Stimulated activated memory B cell treated with anti-CD40 and anti-IgM and Interleukin-4, amounts not matched to agents 10 μg/mL and 1 μg/mL and 100 μg/mL, for 72 hours (primary cell): ENCODE results near the gene PTCH1.

Experiments used
- ATAC-seq: fragments of 150-1000 bp; cut with Tn5 transposase; 2 replicates; pipeline ENCODE4 v1.10.0; 2021
- H3K27ac Mint-ChIP-seq: one replicate; pipeline ENCODE4 v1.8.0; 2022; ENCODE audit warnings: mild to moderate bottlenecking, mixed read lengths
- H3K27me3 Mint-ChIP-seq: one replicate; pipeline ENCODE4 v1.8.0; 2022; ENCODE audit warnings: mixed read lengths
- H3K36me3 Mint-ChIP-seq: one replicate; pipeline ENCODE4 v1.8.0; 2022; ENCODE audit warnings: mixed read lengths
- H3K4me1 Mint-ChIP-seq: one replicate; pipeline ENCODE4 v1.8.0; 2022; ENCODE audit warnings: mixed read lengths
- H3K4me3 Mint-ChIP-seq: one replicate; pipeline ENCODE4 v1.8.0; 2022; ENCODE audit warnings: mild to moderate bottlenecking, moderate library complexity, mixed read lengths
- H3K9me3 Mint-ChIP-seq: one replicate; pipeline ENCODE4 v1.8.0; 2022; ENCODE audit warnings: mixed read lengths

Gene PTCH1

GRCh38 chr9:95507464-95508241 lies 9.1 kb downstream of the PTCH1 start:
- ATAC-seq, result no peak

GRCh38 chr9:95506678-95507463 lies 9.9 kb downstream of the PTCH1 start:
- ATAC-seq, result peak; percentile 44
- H3K9me3 Mint-ChIP-seq, result no peaks in the 10 kb centered on the region
- no peaks in the 10 kb centered on the region for H3K36me3 Mint-ChIP-seq
- peak overlapping the region; percentile 20 for H3K27ac Mint-ChIP-seq
- H3K4me3 Mint-ChIP-seq, result peak overlapping the region; percentile 91
- H3K27me3 Mint-ChIP-seq, result peaks cover 74% of the 10 kb centered on the region
- peaks cover 59% of the 10 kb centered on the region for H3K4me1 Mint-ChIP-seq

More at GRCh38 chr9:95507464-95508241, 9.1 kb downstream of the PTCH1 start:
- H3K36me3 Mint-ChIP-seq, result no peaks in the 10 kb centered on the region
- peak overlapping the region; percentile 91 for H3K4me3 Mint-ChIP-seq
- no peaks in the 10 kb centered on the region for H3K9me3 Mint-ChIP-seq
- H3K4me1 Mint-ChIP-seq, result peaks cover 55% of the 10 kb centered on the region
- peak overlapping the region; percentile 20 for H3K27ac Mint-ChIP-seq
- peaks cover 74% of the 10 kb centered on the region for H3K27me3 Mint-ChIP-seq

DNA sequence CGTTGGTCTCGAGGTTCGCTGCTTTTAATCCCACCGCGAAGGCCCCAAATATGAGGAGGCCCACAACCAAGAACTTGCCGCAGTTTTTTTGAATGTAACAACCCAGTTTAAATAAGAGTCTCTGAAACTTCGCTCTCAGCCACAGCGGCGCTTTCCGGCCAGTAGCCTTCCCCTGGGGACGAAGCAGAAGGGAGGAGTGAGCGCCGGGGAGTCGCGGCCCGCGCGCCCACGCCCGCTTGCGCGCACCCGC lies 10.4 kb downstream of the PTCH1 start:
- ATAC-seq, result peak; percentile 53
- peak overlapping the region; percentile 20 for H3K27ac Mint-ChIP-seq
- no peaks in the 10 kb centered on the region for H3K9me3 Mint-ChIP-seq
- peaks cover 74% of the 10 kb centered on the region for H3K27me3 Mint-ChIP-seq
- H3K4me3 Mint-ChIP-seq, result peak overlapping the region; percentile 91
- H3K4me1 Mint-ChIP-seq, result peaks cover 54% of the 10 kb centered on the region
- no peaks in the 10 kb centered on the region for H3K36me3 Mint-ChIP-seq

DNA sequence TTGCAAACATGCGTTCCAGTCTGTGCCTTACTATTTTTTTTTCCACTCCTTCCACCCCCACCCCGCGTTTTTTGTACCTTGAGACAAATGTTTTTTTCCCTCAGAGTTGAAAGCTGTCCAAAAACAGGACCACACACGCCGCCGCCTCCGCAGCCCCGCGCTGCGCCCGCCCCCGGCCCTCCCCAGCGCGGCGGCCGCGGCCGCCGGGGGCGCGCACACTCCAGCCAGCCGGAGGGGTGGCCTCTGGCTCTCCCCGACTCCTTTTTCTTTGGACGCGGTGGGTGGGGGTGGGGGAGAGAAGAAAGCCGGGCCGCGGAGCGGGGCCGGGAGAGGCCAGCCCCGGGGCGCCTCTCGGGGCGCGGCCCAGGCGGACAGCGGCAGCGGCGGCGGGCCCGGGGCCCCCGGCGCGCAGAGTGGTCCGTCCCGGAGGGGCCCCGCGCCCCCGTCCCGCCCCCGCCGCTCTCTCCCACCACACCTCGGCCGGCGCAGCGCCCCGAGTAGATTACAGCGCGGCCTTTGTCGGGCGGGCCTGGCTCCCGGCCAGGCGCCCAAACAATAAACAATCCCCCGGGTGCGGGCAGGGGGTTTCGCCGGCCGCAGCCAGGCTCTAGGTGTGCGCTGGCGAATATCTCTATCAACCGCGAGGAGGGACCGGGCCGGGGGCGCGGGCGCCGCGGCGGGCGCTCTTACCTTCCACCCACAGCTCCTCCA lies 10.9 kb downstream of the PTCH1 start:
- no peaks in the 10 kb centered on the region for H3K9me3 Mint-ChIP-seq
- peak overlapping the region; percentile 91 for H3K4me3 Mint-ChIP-seq
- peak overlapping the region; percentile 20 for H3K27ac Mint-ChIP-seq
- H3K36me3 Mint-ChIP-seq, result no peaks in the 10 kb centered on the region
- peaks cover 78% of the 10 kb centered on the region for H3K27me3 Mint-ChIP-seq
- peak; percentile 49 for ATAC-seq
- H3K4me1 Mint-ChIP-seq, result peaks cover 52% of the 10 kb centered on the region

- H3K36me3 Mint-ChIP-seq, result no peaks in the 10 kb centered on the region
- H3K27me3 Mint-ChIP-seq, result peaks cover 73% of the 10 kb centered on the region
- H3K27ac Mint-ChIP-seq, result peak overlapping the region; percentile 20
- H3K4me1 Mint-ChIP-seq, result peaks cover 48% of the 10 kb centered on the region
- no peak for ATAC-seq
- peak overlapping the region; percentile 70 for H3K4me3 Mint-ChIP-seq
- H3K9me3 Mint-ChIP-seq, result no peaks in the 10 kb centered on the region
Observed at GRCh38 chr9:95505072-95505716, 11.6 kb downstream of the PTCH1 start.

- Mint-ChIP-seq H3K36me3 (no peaks in the 10 kb centered on the region), H3K4me1 (peaks cover 43% of the 10 kb centered on the region), H3K27ac (no peak overlapping the region), H3K9me3 (no peaks in the 10 kb centered on the region), H3K27me3 (peaks cover 67% of the 10 kb centered on the region), H3K4me3 (peak overlapping the region; percentile 45)
- no peak for ATAC-seq
Observed at GRCh38 chr9:95504053-95504963, 12.5 kb downstream of the PTCH1 start.

DNA sequence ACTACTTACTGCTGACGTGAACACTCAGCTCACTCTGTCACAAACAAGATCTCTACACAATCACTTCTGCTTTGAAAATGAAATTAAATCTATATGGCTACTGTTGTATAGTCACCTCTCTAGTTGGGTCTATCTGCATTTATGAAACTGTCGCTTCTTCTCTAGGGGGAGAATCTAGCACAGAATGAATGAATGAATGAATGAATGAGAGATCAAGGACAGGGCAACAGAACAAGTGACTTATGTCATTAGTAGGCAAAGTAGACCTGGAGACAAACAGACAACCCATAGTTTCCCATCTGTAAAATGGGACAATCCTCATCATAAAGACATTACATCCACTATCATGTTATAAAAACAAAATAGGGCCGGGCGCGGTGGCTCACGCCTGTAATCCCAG lies 13.4 kb downstream of the PTCH1 start:
- H3K4me3 Mint-ChIP-seq, result no peak overlapping the region
- H3K27ac Mint-ChIP-seq, result no peak overlapping the region
- peaks cover 36% of the 10 kb centered on the region for H3K4me1 Mint-ChIP-seq
- H3K27me3 Mint-ChIP-seq, result peaks cover 58% of the 10 kb centered on the region
- H3K9me3 Mint-ChIP-seq, result no peaks in the 10 kb centered on the region
- ATAC-seq, result no peak
- no peaks in the 10 kb centered on the region for H3K36me3 Mint-ChIP-seq

GRCh38 chr9:95502248-95502647 lies 14.5 kb downstream of the PTCH1 start:
- Mint-ChIP-seq H3K36me3 (no peaks in the 10 kb centered on the region), H3K27me3 (peaks cover 57% of the 10 kb centered on the region), H3K27ac (no peak overlapping the region), H3K4me3 (no peak overlapping the region), H3K9me3 (no peaks in the 10 kb centered on the region), H3K4me1 (peaks cover 27% of the 10 kb centered on the region)
- no peak for ATAC-seq

DNA sequence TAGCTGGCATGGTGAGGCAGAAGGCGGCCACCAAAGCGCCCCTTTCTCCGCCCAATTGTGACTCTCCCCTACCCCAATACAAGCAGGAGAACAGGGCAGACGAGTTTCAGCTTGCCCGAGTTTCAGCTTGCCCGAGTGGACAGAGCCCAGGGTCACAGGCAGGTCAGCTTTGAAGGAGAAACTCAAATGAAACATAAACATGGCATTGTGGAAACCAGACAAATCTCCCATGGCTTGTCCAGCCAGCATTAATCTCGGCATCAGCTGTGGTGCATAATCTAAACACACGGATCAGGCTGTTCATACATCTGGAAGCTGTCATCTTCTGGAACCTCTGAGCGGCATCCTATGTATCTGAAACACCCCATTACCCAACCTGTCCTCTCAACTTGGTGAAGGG lies 16.9 kb downstream of the PTCH1 start:
- Mint-ChIP-seq H3K4me3 (no peak overlapping the region), H3K9me3 (no peaks in the 10 kb centered on the region), H3K4me1 (peaks cover 24% of the 10 kb centered on the region), H3K27ac (no peak overlapping the region), H3K27me3 (peaks cover 52% of the 10 kb centered on the region), H3K36me3 (no peaks in the 10 kb centered on the region)
- no peak for ATAC-seq

- ATAC-seq, result no peak
- Mint-ChIP-seq H3K4me1 (peaks cover 24% of the 10 kb centered on the region), H3K4me3 (no peak overlapping the region), H3K9me3 (no peaks in the 10 kb centered on the region), H3K27ac (no peak overlapping the region), H3K36me3 (no peaks in the 10 kb centered on the region), H3K27me3 (peaks cover 49% of the 10 kb centered on the region)
Observed at GRCh38 chr9:95499046-95499676, 17.6 kb downstream of the PTCH1 start.

GRCh38 chr9:95498641-95499040 lies 18.1 kb downstream of the PTCH1 start:
- H3K4me1 Mint-ChIP-seq, result peaks cover 29% of the 10 kb centered on the region
- H3K27ac Mint-ChIP-seq, result no peak overlapping the region
- no peaks in the 10 kb centered on the region for H3K36me3 Mint-ChIP-seq
- no peak overlapping the region for H3K4me3 Mint-ChIP-seq
- ATAC-seq, result no peak
- H3K9me3 Mint-ChIP-seq, result no peaks in the 10 kb centered on the region
- H3K27me3 Mint-ChIP-seq, result peaks cover 47% of the 10 kb centered on the region

- no peak for ATAC-seq
- Mint-ChIP-seq H3K36me3 (no peaks in the 10 kb centered on the region), H3K9me3 (no peaks in the 10 kb centered on the region), H3K27me3 (peaks cover 39% of the 10 kb centered on the region), H3K27ac (no peak overlapping the region), H3K4me3 (no peak overlapping the region), H3K4me1 (peaks cover 22% of the 10 kb centered on the region)
Observed at GRCh38 chr9:95497772-95498171, 19.0 kb downstream of the PTCH1 start.

GRCh38 chr9:95496687-95497086 lies 20.1 kb downstream of the PTCH1 start:
- no peak for ATAC-seq

GRCh38 chr9:95495961-95496360 lies 20.8 kb downstream of the PTCH1 start:
- H3K4me1 Mint-ChIP-seq, result peaks cover 16% of the 10 kb centered on the region
- H3K27me3 Mint-ChIP-seq, result peaks cover 21% of the 10 kb centered on the region
- no peak for ATAC-seq
- H3K36me3 Mint-ChIP-seq, result no peaks in the 10 kb centered on the region
- no peaks in the 10 kb centered on the region for H3K9me3 Mint-ChIP-seq
- no peak overlapping the region for H3K27ac Mint-ChIP-seq
- H3K4me3 Mint-ChIP-seq, result no peak overlapping the region

More at GRCh38 chr9:95496687-95497086, 20.1 kb downstream of the PTCH1 start:
- Mint-ChIP-seq H3K27me3 (peaks cover 28% of the 10 kb centered on the region), H3K4me1 (peaks cover 16% of the 10 kb centered on the region), H3K27ac (no peak overlapping the region), H3K36me3 (no peaks in the 10 kb centered on the region), H3K4me3 (no peak overlapping the region), H3K9me3 (no peaks in the 10 kb centered on the region)
